HG03457 (cell line): ENCODE results near the gene SLC9C2.
"Not testable (repeated sequence)": the region's sequence is repeated elsewhere in the genome, so short reads cannot be mapped to it uniquely, and the experiment has no call there.

Source experiments
- ATAC-seq: cut with Tn5 transposase; IDR thresholded peaks from one replicate; pipeline ENCODE4 v1.9.1; 2021; ENCODE audit warnings: moderate number of reproducible peaks; ENCODE audit not compliant: unreplicated experiment

Gene SLC9C2

GRCh38 chr1:173489929-173490328, 112.9 kb downstream of the SLC9C2 start:
- no peak for ATAC-seq

- ATAC-seq: no peak
Observed at GRCh38 chr1:173489149-173489600, 113.7 kb downstream of the SLC9C2 start.

GRCh38 chr1:173488001-173488400, 114.9 kb downstream of the SLC9C2 start:
- no peak for ATAC-seq

- ATAC-seq: no peak
Observed at GRCh38 chr1:173485401-173485800, 117.5 kb downstream of the SLC9C2 start.

GRCh38 chr1:173484276-173484675, 118.6 kb downstream of the SLC9C2 start:
- no peak for ATAC-seq

GRCh38 chr1:173482683-173483082, 120.2 kb downstream of the SLC9C2 start:
- ATAC-seq: no peak

- no peak for ATAC-seq
Observed at GRCh38 chr1:173481195-173481772, 121.6 kb downstream of the SLC9C2 start.

GRCh38 chr1:173479649-173480048, 123.2 kb downstream of the SLC9C2 start:
- ATAC-seq: no peak

- no peak for ATAC-seq
Observed at GRCh38 chr1:173478094-173478674, 124.7 kb downstream of the SLC9C2 start.

- ATAC-seq: peak; percentile 37
Observed at GRCh38 chr1:173477286-173478093, 125.4 kb downstream of the SLC9C2 start, which contains the start of gene PRDX6. Gene PRDX6, plus strand, starts transcription at chr1:173477335. Its CDS starts 63 bp downstream, at chr1:173477398.

GRCh38 chr1:173476665-173477285, 126.1 kb downstream of the SLC9C2 start:
- peak; percentile 88 for ATAC-seq

GRCh38 chr1:173476197-173476664, 126.6 kb downstream of the SLC9C2 start:
- ATAC-seq: no peak

GRCh38 chr1:173475564-173476196, 127.2 kb downstream of the SLC9C2 start:
- no peak for ATAC-seq

GRCh38 chr1:173474780-173475421, 128.0 kb downstream of the SLC9C2 start:
- ATAC-seq: not testable (repeated sequence)

GRCh38 chr1:173474097-173474779, 128.6 kb downstream of the SLC9C2 start:
- ATAC-seq: no peak

GRCh38 chr1:173473599-173474011, 129.3 kb downstream of the SLC9C2 start:
- no peak for ATAC-seq

GRCh38 chr1:173470608-173471007, 132.3 kb downstream of the SLC9C2 start:
- ATAC-seq: no peak

- no peak for ATAC-seq
Observed at GRCh38 chr1:173469656-173470055, 133.2 kb downstream of the SLC9C2 start.

- no peak for ATAC-seq
Observed at GRCh38 chr1:173467426-173467825, 135.4 kb downstream of the SLC9C2 start.

GRCh38 chr1:173464185-173464584, 138.7 kb downstream of the SLC9C2 start:
- ATAC-seq: not testable (repeated sequence)
